HG03378 (cell line): ENCODE data around the gene NOS3.

Experiments
- ATAC-seq: cut with Tn5 transposase; IDR thresholded peaks from one replicate; pipeline ENCODE4 v1.9.1; 2021; ENCODE audit warnings: mild to moderate bottlenecking, moderate library complexity; ENCODE audit not compliant: unreplicated experiment

NOS3 gene

GRCh38 chr7:150990416-150991186 lies at the start of gene NOS3:
TSS of gene NOS3 (plus strand) at chr7:150991017. CDS start at chr7:150993804, 2,787 bp downstream.
- ATAC-seq: no peak

DNA sequence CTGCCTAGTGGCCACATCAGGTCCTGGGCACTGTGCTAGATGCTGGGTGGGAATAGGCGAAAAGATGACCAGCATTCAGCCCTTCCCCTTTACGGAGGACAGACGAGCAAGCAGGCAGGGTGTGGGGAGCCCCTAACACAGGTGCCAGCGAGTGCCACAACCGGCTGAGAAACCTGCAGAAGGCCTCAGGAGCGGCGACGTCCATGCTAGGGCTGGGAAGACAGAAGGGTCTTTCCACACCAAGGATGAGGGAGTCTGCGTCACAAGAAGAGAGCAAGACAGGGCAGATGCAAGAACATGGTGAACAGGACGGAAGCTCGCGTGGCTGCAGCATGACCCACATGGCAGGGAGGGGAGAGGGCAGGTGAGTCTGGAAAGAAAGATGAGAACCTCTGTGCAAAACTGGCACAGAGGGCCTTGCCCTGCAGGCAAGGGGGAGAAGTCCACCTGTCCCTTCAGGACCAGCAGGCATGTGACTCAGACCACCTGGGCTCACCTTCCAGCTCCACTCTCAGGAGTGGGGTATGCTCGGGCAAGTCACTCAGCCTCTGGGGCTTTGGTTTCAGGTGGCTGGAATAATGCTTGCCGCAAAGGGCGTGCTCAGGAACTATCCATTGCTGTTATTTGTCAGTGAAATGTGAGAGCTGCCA lies 49.3 kb upstream of the NOS3 start:
- ATAC-seq: no peak

DNA sequence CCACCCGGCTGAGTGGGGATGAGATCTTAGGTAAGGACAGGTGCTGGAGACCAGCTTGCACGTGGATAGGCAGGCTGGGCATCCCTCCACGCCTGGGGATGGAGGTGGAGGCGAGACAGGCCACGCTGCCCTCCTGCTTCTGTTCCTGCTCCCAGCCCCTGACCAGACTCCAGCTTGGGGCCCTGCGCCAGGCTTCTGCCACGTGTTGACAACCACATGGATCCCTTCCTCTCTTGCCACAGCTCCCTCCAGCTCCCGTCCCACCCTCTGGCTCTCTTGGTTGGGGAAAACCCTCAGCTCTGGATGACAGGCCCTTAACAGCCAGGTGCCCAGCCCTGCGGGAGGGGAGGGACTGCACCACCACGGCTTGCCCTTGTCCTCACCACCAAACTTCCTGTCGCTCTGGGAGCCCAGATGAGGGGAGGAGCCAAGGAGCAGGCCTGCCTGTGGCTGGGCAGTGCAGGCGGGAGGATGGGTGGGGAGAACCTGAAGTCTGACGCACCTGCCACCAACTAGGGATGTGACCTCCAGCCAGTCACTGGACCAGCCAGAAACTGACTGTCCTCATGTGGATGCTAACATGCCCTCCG lies 48.7 kb upstream of the NOS3 start:
- ATAC-seq: no peak

GRCh38 chr7:150942591-150943452 lies 48.0 kb upstream of the NOS3 start:
- ATAC-seq: no peak

DNA sequence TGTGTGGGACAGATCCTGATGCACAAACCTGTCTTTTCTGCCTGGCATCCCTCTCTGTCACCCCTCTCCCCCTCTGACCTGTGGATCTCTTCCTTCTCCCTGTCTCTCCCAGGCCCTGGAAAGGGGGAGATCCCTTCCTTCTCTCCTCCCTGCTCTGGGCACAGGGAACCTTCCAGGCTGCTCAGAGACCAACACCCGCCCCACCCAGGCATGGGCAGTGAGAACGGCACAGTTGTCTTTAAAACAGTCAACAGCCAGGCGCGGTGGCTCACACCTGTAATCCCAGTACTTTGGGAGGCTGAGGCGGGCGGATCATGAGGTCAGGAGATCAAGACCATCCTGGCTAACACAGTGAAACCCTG lies 47.4 kb upstream of the NOS3 start:
- no peak for ATAC-seq

DNA sequence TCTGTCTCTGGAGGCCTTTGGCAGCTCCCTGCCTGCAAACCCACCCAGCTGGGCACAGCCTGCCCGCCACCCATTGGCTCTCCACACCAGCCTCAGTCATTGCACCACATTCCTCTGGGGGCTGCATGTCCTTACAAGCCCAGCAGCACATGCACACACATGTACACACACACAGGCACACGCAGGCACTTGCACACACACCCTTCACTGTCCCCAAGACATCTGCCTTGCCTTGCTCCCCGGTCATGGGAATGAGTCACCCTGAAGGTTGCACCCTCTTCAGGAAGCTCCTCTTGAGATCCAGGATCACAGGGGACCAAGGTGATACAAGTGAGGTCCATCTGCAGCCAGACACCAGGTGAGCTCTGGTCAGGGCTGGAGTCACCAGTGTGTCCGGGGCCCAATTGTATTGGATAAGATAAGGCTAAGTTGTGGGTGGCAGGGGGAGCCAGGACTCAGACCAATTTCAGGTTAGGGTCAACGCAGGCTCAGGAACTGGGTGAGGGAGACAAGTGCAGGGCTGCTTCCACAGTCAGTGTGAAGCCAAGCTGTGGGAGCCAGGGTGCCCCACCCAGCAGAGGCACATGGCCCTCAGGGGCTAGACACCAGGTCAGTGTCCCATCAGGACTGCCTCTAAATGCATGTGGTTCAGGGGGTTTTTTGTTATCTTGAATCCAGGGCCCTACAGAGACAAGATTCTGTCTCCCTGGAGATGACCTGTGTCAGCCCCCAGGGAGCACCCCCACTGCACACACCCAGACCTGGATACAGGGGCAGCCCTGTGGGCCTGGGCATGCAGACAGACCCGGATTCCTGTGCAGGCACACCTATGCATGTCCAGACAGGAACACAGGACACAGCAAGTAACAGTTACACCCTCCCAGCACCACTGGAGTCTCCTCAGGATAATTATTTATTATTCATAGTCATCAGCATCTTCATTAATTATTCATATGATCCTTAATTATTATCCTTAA lies 46.5 kb upstream of the NOS3 start:
- ATAC-seq: no peak

DNA sequence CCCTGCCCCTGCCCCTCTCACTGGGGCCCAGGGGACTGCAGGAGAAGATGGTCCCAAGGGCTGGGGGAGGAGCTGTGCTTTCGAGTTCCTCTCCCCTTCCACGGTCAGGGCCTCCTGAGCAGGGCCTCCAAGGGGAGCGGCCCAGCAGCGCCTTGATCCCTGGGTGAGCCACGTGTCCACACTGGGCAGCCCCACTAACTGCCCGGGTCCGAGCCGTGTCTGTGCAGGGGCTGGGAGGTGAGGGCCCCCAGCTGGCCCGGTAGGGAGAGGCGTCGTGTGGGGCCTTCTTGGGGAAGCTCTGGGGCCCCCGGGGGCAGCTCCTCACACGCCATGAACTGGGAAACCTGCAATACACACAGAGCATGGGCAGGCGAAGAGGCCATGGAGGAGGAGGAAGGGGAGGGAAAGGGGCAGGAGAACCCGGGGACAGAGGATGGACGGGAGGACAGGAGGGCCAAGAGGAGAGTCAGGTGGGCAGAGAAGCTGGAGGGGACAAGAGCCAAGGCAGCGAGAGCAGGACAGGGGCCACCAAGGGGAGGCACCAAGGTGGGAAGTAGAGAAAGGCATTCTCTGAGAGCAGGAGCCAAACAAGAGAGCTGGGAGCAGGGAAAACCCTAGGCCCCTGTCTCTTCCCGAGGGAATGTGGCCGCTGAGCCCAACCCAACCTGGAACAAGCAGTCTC lies 45.5 kb upstream of the NOS3 start:
- no peak for ATAC-seq

DNA sequence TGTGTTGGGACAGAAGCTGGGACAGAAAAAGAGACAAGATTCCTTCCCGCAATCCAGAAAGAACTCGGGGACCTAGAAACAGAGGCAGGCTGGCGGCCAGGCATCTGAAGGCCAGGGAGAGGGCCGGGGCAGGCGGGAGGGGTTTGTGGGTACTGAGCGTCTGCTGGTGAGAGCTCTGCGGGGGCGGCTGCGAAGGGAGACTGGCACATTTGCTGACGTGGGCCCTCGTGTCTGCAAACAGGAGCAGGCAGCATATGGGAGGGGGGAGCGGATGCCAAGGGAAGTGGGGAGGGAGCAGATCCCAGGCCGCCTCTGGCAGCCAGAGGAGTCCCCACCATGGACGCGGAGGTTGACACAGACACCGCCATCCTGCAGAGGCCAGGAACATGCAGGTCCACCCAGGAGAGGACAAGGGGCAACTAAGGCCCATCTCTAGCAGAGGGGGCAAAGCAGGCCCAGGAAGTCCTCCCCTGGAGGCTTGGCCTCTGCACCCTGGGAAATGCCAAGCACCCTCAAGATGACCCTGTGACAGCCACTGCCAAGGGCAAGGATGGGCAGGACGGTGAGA lies 44.9 kb upstream of the NOS3 start:
- no peak for ATAC-seq

DNA sequence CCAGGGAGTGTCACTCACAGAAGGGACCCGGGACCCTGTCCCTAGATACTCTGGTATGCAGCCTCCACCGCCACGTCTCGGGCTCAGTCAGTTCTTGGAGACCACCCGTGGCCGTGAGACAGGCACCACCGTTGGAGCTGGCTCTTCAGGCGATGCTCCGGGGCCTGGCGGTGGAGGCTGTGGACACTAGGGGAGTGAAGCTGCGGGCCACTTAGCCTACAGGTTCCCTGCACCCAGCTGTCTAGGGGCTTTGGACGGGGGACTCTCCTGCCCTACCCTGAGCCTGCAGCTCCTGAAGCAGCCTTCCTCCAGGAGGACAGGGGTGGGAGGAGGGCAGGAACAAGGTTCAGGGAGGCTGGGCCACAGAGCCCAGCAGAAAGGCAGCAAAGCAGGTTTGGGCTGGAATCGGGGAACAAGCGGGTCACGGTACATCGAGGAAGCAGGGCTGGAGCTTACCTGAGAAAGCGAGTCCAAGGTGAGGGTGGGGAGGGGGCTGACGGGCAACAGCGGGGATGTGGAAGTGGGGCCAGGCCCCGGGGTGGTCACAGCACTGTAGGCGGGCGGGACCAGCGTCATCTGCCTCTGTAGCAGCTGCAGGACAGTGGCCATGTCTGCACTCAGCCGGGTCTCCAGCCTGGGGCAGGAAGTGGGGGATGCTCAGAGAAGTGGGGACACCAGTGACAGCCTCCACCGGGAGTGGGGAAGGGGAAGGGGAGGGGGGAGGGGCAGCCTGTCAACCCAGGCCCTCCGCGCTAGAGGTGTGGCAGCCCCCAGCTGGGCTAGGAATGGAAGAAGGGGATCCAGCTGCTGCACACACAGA lies 44.2 kb upstream of the NOS3 start:
- no peak for ATAC-seq

- no peak for ATAC-seq
Measured at GRCh38 chr7:150947241-150947745, 43.5 kb upstream of the NOS3 start.

DNA sequence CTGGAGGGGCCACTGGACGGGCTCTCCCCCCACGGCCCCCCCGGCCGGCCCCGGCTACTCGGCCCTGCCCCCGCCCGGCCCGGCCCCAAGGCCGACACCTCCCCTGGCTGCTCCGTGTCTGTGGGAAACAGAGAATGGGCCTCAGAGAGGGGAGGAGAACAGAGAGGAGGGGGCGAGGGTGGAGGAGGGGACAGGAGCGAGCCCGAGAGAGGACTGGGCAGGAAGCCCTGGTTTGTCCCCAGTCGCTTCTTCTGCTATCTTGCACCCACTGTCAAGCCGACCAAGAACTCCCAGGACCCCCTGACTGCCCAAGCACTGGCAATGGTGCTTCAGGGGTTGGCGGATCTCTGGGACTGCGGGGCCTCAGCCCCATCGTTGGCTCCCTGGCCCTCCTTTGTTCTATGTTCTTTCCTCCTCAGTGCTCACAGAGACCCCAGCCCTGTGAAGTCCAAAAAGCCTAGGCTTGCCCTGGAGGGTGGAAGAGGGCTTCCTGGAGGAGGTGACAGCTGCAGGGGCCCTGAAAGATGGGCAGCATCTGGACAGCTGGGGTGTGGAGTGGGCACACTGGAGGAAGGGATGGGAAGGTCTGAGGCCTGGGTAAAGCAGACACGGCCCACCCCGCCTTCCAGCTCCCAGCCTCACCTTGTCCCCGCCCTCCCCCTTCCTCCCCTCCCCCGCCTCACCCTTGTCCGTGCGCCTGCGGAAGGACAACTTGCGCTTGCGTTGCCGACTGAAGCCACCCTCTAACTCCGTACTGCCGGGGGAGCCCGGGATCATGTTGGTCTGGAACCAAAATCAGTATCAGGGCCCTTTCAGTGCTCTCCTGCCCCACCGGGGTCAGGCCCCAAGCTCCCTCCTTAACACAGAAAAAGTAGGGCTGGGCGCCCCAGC lies 42.8 kb upstream of the NOS3 start:
- ATAC-seq: no peak

DNA sequence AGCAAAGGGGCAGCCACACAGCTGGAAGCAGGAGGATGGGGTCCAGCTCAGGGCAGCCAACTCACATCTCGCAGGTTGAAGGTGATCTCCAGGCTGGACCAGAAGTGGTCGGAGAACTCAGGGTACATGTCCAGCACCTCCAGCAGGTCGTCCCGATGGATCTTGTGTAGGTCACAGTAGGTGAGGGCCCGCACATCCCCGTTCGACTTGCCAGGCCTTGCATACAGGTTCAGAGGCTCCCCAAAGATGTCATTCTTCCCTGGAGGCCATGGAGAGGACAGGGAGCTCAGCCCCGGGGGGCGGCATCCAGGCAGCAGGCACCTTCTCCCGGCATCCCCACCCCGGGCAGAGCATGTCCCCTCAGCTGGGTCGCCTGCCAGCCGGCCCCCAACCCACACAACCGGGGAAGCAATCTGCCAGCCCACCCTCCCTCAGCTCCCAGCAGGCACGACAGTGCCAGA lies 42.0 kb upstream of the NOS3 start:
- ATAC-seq: no peak

DNA sequence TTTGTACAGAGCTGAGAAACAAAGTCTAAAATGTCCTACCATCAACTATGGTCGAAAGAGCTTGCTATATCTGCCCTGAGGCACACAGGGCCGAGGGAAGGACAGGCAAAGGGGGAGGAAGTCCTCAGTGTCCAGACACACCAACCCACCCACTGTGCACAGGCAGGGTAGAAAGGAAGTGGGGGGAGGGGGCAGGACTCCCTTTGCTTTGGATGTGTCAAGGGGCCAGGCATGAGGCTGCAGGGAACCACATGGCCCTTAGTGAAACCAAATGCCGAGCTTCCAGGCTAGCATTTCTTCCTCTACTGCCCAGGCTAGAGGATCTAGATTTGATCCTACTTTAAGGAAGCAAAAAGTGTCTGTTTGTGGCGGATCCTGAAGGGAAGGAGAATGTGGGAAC lies 41.3 kb upstream of the NOS3 start:
- ATAC-seq: no peak

DNA sequence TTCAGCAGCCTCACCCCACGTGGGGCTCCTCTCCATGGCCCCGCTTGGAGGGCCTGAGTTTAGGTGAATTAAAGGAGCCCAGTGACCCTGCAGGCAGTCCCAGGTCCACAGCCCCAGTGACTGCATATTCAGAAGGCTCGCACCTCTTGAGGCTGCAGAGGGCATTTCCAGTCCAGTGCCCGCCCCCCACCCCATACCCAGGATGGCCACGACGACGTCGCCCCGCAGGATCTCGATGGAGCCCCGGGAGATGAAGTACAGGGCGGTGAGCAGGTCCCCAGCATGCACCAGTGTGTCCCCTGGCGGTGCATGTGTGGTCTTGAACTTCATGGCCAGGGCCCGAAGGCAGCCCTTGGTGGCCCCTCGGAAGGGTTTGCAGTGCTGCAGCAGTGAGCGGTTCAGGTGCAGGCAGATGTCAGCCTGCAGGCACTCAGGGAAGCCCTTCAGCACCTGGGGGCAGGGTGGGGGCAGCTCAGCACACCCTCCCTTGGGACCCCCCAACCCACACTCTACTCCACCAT lies 40.8 kb upstream of the NOS3 start:
- no peak for ATAC-seq

DNA sequence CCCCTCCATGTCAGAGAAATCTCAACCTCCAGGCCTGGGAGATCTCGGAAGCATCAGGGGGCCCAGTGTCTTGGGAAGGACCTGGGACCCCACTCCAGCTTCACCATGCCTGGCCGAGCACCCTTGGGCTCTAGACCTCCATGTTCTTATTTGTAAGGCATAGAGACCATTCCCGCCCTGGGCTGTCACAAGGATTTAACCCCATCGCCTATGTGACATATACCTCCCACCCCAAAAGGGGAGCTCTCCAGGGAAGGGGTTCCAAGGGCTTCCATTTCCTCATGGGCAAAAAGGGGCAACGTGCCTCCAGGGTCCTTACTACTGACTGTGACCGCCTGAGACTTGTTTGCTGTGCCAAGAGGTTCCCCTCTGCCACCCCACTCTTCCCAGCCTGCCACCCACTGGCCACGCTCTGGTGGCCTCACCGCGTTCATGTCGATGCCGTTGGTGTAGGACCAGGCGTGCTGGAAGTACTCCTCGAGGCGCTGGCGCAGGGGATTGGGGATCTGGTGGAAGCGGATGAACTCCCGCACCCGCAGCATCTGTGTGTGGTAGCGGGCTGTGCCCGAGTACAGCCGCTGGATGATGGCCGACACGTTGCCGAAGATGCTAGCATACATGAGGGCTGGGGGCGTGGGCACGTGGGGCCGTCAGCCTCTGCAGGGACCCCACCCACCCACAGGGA lies 40.2 kb upstream of the NOS3 start:
- no peak for ATAC-seq

GRCh38 chr7:150951181-150951520 lies 39.7 kb upstream of the NOS3 start:
- ATAC-seq: no peak
